OCI-LY7 (cell line): ENCODE data around the gene EVA1C. TPM values are rescaled to one million over a fixed set of nuclear protein-coding genes. Genes with fewer than 3 reads are reported as not detected.

Experiments
- BruUV-seq: library from RNA; stranded (reverse); fragments of 400-500 nt; replicated peaks from 2 replicates; lab custom pipeline; 2021; lab: Mats Ljungman, UMichigan
- CTCF ChIA-PET: fragments of 300-600 bp; sonication (Branson Sonifier 250); formaldehyde crosslinking; loops from one replicate; lab custom pipeline; 2022; ENCODE audit warnings: antibody characterized with exemption; ENCODE audit not compliant: unreplicated experiment; lab: Charles Lee
- POLR2A ChIA-PET: fragments of 300-600 bp; sonication (Branson Sonifier 250); formaldehyde crosslinking; loops from one replicate; lab custom pipeline; 2022; ENCODE audit warnings: antibody characterized with exemption; lab: Charles Lee
- DNase-seq: peaks from one replicate; pipeline ENCODE4 v3.0.0-alpha.2; 2015; ENCODE audit warnings: low spot score
- H2AFZ ChIP-seq: fragments of 200-600 bp; sonication (generic), shearing (Covaris generic); 2 replicates; pipeline ENCODE4 v1.6.1; 2014; ENCODE audit warnings: mild to moderate bottlenecking, antibody characterized with exemption, low read length, moderate library complexity
- H3K27ac ChIP-seq: fragments of 200-600 bp; sonication (generic); 2 replicates; pipeline ENCODE4 v1.5.1; 2014; ENCODE audit warnings: mixed run types, low read depth, mild to moderate bottlenecking, moderate library complexity, low read length, inconsistent platforms; ENCODE audit not compliant: poor library complexity, severe bottlenecking
- H3K36me3 ChIP-seq: fragments of 200-600 bp; sonication (generic); 2 replicates; pipeline ENCODE4 v1.6.1; 2014; ENCODE audit warnings: mild to moderate bottlenecking, antibody characterized with exemption, low read length, moderate library complexity, mixed read lengths; ENCODE audit not compliant: insufficient read depth
- H3K4me1 ChIP-seq: fragments of 200-600 bp; sonication (generic); 2 replicates; pipeline ENCODE4 v1.5.1; 2014; ENCODE audit warnings: mild to moderate bottlenecking, low read length; ENCODE audit not compliant: insufficient read depth, poor library complexity, severe bottlenecking
- H3K4me2 ChIP-seq: fragments of 200-600 bp; sonication (generic); 2 replicates; pipeline ENCODE4 v1.6.1; 2014; ENCODE audit warnings: mild to moderate bottlenecking, low read length
- H3K4me3 ChIP-seq: fragments of 200-600 bp; sonication (generic); 2 replicates; pipeline ENCODE4 v1.5.1; 2014; ENCODE audit warnings: mild to moderate bottlenecking, low read depth, low read length; ENCODE audit not compliant: poor library complexity, severe bottlenecking
- H3K79me2 ChIP-seq: fragments of 200-600 bp; sonication (generic); 2 replicates; pipeline ENCODE4 v1.6.1; 2016; ENCODE audit warnings: low read depth, mild to moderate bottlenecking, low read length, moderate library complexity, mixed read lengths; ENCODE audit not compliant: insufficient read depth
- H3K9me2 ChIP-seq: fragments of 200-600 bp; sonication (generic); 2 replicates; pipeline ENCODE4 v1.6.1; 2016; ENCODE audit warnings: mild to moderate bottlenecking, low read length, mixed read lengths; ENCODE audit not compliant: insufficient read depth
- H3K9me3 ChIP-seq: fragments of 200-600 bp; sonication (generic); 2 replicates; pipeline ENCODE4 v1.6.1; 2014; ENCODE audit warnings: mild to moderate bottlenecking, mixed run types, low read length, mixed read lengths
- H4K20me1 ChIP-seq: fragments of 200-600 bp; sonication (generic); 2 replicates; pipeline ENCODE4 v1.6.1; 2014; ENCODE audit warnings: mild to moderate bottlenecking, antibody characterized with exemption, low read length, moderate library complexity, mixed read lengths; ENCODE audit not compliant: insufficient read depth
- EZH2phosphoT487 ChIP-seq: fragments of 200-600 bp; sonication (generic); IDR thresholded peaks from 2 replicates; pipeline ENCODE4 v1.6.1; 2018; ENCODE audit warnings: low read depth, borderline replicate concordance, mild to moderate bottlenecking, mixed run types, antibody characterized with exemption, low read length, moderate library complexity, mixed read lengths
- intact Hi-C: fragments of 100-400 bp; cut with micrococcal nuclease; formaldehyde crosslinking; loops from one replicate; pipeline ENCODE4 v1.10.0; 2022; ENCODE audit not compliant: unreplicated experiment
- small RNA-seq: library from RNA; depleted of rRNA; stranded (forward); fragments of <200 nt; gene quantifications from one replicate; pipeline ENCODE3, GENCODE V24; 2014
- total RNA-seq, 2 experiments: library from RNA; depleted of rRNA in 1 of 2; stranded (reverse); fragments of >200 nt in 1 of 2; shearing (Covaris generic) in 1 of 2; gene quantifications; 2 replicates each; pipeline ENCODE4 v1.2.3, GENCODE V29; 2014 to 2022
- TF ChIP-seq, protein P1 (sequence below): fragments of 200-600 bp; sonication (generic); conservative IDR thresholded peaks from 2 replicates; pipeline ENCODE4 v1.5.1; 2014; ENCODE audit warnings: mild to moderate bottlenecking, antibody characterized with exemption, low read length, moderate library complexity, mixed read lengths

The EVA1C gene
- total RNA-seq, 2 experiments from 2014 or later: not detected

DNA sequence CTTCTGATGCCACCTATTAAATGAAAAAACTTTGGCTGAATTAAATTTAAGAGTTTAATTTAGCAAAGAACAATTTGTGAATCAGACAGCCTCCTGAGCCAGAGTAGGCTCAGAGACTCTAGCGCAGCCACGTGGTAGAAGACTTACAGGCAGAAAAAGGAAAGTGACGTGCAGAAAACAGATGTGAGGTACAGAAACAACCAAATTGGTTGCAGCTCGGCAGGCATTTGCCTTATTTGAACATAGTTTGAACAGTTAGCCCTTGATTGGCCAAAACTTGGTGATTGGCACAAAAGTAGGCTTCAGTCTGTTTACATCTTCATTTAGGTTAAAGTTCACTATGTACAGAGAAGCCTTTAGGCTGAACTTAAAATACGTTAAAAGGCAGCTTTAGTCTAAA, 149.9 kb downstream of the EVA1C start:
- Histone ChIP-seq H3K9me2 (no peaks in the 10 kb centered on the region), H3K4me1 (no peaks in the 10 kb centered on the region), H3K27ac (no peak overlapping the region), H3K36me3 (no peaks in the 10 kb centered on the region), H2AFZ (no peak overlapping the region), H3K9me3 (no peaks in the 10 kb centered on the region), H4K20me1 (no peaks in the 10 kb centered on the region), H3K79me2 (no peaks in the 10 kb centered on the region), H3K4me2 (no peak overlapping the region), H3K4me3 (no peak overlapping the region)
- POLR2A ChIA-PET: no interaction called here
- intact Hi-C loops: no loop called here
- no TSS peak for BruUV-seq
- DNase-seq: no peak
- CTCF ChIA-PET: no interaction called here
- no peak for TF ChIP-seq EZH2phosphoT487
- TF ChIP-seq, protein P1, sequence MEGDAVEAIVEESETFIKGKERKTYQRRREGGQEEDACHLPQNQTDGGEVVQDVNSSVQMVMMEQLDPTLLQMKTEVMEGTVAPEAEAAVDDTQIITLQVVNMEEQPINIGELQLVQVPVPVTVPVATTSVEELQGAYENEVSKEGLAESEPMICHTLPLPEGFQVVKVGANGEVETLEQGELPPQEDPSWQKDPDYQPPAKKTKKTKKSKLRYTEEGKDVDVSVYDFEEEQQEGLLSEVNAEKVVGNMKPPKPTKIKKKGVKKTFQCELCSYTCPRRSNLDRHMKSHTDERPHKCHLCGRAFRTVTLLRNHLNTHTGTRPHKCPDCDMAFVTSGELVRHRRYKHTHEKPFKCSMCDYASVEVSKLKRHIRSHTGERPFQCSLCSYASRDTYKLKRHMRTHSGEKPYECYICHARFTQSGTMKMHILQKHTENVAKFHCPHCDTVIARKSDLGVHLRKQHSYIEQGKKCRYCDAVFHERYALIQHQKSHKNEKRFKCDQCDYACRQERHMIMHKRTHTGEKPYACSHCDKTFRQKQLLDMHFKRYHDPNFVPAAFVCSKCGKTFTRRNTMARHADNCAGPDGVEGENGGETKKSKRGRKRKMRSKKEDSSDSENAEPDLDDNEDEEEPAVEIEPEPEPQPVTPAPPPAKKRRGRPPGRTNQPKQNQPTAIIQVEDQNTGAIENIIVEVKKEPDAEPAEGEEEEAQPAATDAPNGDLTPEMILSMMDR: no peak

DNA sequence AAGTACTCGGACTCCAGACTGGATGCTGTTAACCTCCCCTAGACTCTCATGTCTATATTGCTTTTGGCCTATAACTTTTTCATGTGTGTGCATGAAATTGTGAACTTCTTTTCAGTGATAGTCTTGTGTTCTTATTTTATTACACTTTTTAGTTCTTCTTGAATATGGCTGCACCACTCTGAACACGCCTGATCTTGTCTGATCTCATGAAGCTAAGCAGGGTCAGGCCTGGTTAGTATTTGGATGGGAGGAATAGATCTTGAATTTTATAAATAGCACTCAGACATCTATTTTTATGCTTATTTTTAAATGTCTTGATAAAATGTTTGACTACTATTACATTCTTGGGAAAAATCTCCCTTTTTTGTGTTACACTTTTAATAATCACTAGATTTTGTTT, 150.4 kb downstream of the EVA1C start:
- intact Hi-C loops: no loop called here

More for the DNA sequence above, 150.4 kb downstream of the EVA1C start:
- Histone ChIP-seq H3K27ac (no peak overlapping the region), H3K4me1 (no peaks in the 10 kb centered on the region), H3K79me2 (no peaks in the 10 kb centered on the region), H3K4me3 (no peak overlapping the region), H3K36me3 (no peaks in the 10 kb centered on the region), H3K9me2 (no peaks in the 10 kb centered on the region), H2AFZ (no peak overlapping the region), H3K9me3 (no peaks in the 10 kb centered on the region), H3K4me2 (no peak overlapping the region), H4K20me1 (no peaks in the 10 kb centered on the region)
- BruUV-seq: no TSS peak
- TF ChIP-seq, protein P1: no peak
- no peak for TF ChIP-seq EZH2phosphoT487
- DNase-seq: no peak
- ChIA-PET CTCF (no interaction called here), POLR2A (no interaction called here)

Small RNAs within 50 kb of the gene (small RNA-seq; reads per million reads assigned to genes)
- gene RF00438 (not detected), gene RNA5SP490 (0.89 reads per million, percentile 41 among the genes with 10 or more reads in this experiment), gene SNORA80A (38.7 reads per million, percentile 98 among the genes with 10 or more reads in this experiment)

Other genes with a start within 250 kb of the EVA1C start
- gene MIS18A, start 133.7 kb upstream of the EVA1C start, total RNA-seq (2014; rRNA removed; shearing (Covaris generic)): 25.2 and 31.7 TPM in 2 replicates
- gene MIS18A, start 133.7 kb upstream of the EVA1C start, total RNA-seq (2022): 48.5 and 53.0 TPM in 2 replicates
- not detected in 2 replicates for gene MRAP, start 113.9 kb upstream of the EVA1C start, total RNA-seq (2014; rRNA removed; shearing (Covaris generic))
- gene MRAP, start 113.9 kb upstream of the EVA1C start, total RNA-seq (2022): not detected in 2 replicates
- gene URB1, start 19.7 kb upstream of the EVA1C start, total RNA-seq (2014; rRNA removed; shearing (Covaris generic)): 19.4 and 20.8 TPM in 2 replicates
- 23.4 and 25.4 TPM in 2 replicates for gene URB1, start 19.7 kb upstream of the EVA1C start, total RNA-seq (2022)
- gene TCP10L, start 172.8 kb downstream of the EVA1C start, total RNA-seq (2014; rRNA removed; shearing (Covaris generic)): 2.0 and 3.9 TPM in 2 replicates
- gene TCP10L, start 172.8 kb downstream of the EVA1C start, total RNA-seq (2022): 0.63 and 1.2 TPM in 2 replicates
- gene CFAP298, start 199.7 kb downstream of the EVA1C start, total RNA-seq (2014; rRNA removed; shearing (Covaris generic)): 43.6 and 56.0 TPM in 2 replicates
- 49.4 and 64.2 TPM in 2 replicates for gene CFAP298, start 199.7 kb downstream of the EVA1C start, total RNA-seq (2022)